ENCODE measurements around the gene CNTNAP5.

The CNTNAP5 gene

GRCh38 chr2:124039762-124040291 lies 14.7 kb downstream of the CNTNAP5 start:
- no peak for TF ChIP-seq POLR2A (IDR thresholded peaks at IDR 0.05; ENCODE audit: low read depth, low read length)
- FAIRE-seq, result no peak
- no peak for DNase-seq (ENCODE audit: insufficient read length, low spot score)

DNA sequence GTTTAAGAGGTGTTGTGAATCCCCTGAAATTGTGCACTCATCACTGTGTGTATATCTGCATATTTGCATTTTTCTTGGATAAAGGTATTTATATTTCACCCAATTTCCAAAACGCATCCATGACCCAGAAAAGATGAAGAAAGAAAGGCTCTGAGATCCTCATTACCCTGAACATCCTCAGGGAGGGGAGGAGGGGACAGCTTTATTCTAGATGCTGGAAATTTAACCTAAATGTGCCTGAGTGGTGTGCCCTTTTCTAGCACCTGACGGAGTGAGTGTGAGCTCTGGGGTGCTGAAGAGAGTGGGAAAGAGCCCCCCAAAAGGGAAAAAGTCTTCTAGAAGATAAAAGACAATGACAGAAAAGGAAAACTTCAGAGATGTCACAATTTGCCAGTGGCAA lies 20.8 kb downstream of the CNTNAP5 start:
- no peak for TF ChIP-seq POLR2A (IDR thresholded peaks at IDR 0.05; ENCODE audit: low read depth, low read length)
- FAIRE-seq (no peak), DNase-seq (ENCODE audit: insufficient read length, low spot score) (no peak)

DNA sequence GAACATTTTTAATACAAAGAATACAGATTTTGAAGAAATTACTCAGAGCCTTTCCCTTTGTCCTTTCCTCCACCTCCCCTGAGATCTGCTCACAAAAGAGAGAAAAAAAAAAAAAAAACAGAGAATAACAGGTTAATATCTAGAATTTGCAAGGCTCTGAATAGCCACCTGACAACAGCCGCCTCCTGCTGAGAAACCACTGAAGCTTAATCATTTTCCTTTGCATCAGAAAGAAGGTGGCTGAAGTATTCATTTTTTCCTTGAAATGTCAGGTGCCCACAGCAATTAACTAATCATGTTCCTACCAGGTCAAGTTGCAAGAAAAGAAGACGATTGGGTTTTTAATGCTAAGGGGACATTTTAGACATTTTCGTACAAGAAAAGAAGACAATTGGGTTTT lies 21.2 kb downstream of the CNTNAP5 start:
- DNase-seq (ENCODE audit: insufficient read length, low spot score), result no peak
- no peak for TF ChIP-seq POLR2A (IDR thresholded peaks at IDR 0.05; ENCODE audit: low read depth, low read length)
- FAIRE-seq, result no peak

GRCh38 chr2:124048102-124048501 lies 23.0 kb downstream of the CNTNAP5 start:
- DNase-seq (ENCODE audit: insufficient read length, low spot score) (no peak), FAIRE-seq (no peak)
- no peak for TF ChIP-seq POLR2A (IDR thresholded peaks at IDR 0.05; ENCODE audit: low read depth, low read length)

- DNase-seq (ENCODE audit: insufficient read length, low spot score) (no peak), FAIRE-seq (no peak)
- no peak for TF ChIP-seq POLR2A (IDR thresholded peaks at IDR 0.05; ENCODE audit: low read depth, low read length)
These were observed 23.6 kb downstream of the CNTNAP5 start for GRCh38 chr2:124048664-124049063.

DNA sequence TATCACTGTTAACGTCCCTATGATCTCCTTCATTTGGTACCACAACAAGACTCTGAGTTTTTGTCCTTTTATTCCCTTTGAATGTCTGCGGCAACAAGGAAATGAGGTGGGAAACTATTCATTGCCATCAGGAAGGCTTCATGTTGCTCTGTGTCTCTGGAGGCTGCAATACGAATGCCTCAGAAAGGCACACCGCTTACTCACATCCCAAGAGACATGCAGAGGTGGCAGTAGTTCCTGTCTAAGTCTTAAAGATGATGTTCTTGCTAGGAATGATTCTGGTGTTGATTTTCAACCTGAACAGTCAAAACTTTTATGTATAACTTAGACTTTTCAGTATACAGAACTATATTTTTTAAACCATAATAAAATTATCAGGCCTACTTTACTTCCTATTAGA lies 24.0 kb downstream of the CNTNAP5 start:
- FAIRE-seq (no peak), DNase-seq (ENCODE audit: insufficient read length, low spot score) (no peak)
- no peak for TF ChIP-seq POLR2A (IDR thresholded peaks at IDR 0.05; ENCODE audit: low read depth, low read length)

- no peak for DNase-seq (ENCODE audit: insufficient read length, low spot score)
- FAIRE-seq, result no peak
- TF ChIP-seq POLR2A (IDR thresholded peaks at IDR 0.05; ENCODE audit: low read depth, low read length), result no peak
These were observed 25.9 kb downstream of the CNTNAP5 start for GRCh38 chr2:124050833-124051497.

DNA sequence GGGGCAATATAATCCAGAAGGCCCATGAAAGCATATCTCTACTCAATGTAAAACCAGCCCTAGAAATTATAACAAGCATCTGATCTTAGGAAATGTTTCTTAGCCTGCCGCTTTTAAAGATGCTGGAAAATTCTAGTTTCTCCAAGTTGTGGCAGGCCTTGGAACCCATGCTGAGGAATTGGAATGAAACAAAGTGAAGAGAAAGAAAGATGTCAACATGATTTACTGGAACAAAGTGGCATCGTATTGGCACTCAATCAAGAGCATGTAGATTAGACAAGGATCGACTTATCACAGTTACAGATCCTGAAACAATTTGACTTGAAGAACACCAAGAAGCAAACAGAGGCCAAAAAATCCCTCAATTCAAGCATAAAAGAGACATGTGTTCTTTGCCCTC lies 28.7 kb downstream of the CNTNAP5 start:
- no peak for FAIRE-seq
- no peak for TF ChIP-seq POLR2A (IDR thresholded peaks at IDR 0.05; ENCODE audit: low read depth, low read length)

DNA sequence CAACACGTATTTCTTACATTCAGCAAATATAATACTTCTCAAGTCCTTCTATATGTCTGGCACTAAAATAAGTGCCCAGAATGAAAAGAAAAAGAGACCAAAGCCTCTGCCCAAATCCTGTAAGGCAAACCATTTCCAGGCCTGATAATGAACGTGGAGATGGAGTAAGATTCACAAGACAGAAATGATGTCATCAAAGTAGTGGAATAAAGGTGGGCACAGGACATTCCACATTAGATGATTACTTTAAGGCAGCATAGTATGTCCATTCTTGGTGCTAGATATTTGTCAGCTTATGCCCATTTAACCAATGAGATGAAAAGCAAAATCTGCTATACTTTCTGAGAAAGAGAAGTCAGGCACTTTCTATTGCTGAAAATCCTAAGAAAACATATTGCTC lies 38.5 kb downstream of the CNTNAP5 start:
- FAIRE-seq, result no peak
- DNase-seq (ENCODE audit: insufficient read length, low spot score), result no peak
- no peak for TF ChIP-seq POLR2A (IDR thresholded peaks at IDR 0.05; ENCODE audit: low read depth, low read length)

More for the DNA sequence above, 28.7 kb downstream of the CNTNAP5 start:
- no peak for DNase-seq (ENCODE audit: insufficient read length, low spot score)

DNA sequence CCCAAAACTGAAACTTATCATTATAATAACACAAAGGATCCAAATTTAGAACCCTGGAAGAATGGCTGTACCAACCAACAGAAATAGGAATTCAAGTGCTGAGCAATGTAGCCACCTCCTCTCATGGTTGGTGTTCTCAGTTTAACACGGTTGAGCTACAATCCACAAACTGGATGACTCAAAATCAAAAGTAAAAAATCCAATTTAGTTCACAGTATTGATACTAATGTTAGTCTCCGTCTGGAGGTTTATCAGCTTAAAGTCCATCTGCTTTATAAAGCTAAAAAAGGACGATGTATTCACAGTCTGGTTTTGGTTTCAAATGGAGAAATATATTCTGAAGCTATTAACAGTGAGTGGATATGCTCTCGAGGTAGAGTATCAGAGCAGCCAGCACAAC lies 40.5 kb downstream of the CNTNAP5 start:
- no peak for FAIRE-seq

GRCh38 chr2:124066776-124067175 lies 41.7 kb downstream of the CNTNAP5 start:
- TF ChIP-seq POLR2A (IDR thresholded peaks at IDR 0.05; ENCODE audit: low read depth, low read length), result no peak
- FAIRE-seq (no peak), DNase-seq (ENCODE audit: insufficient read length, low spot score) (no peak)

More for the DNA sequence above, 40.5 kb downstream of the CNTNAP5 start:
- TF ChIP-seq POLR2A (IDR thresholded peaks at IDR 0.05; ENCODE audit: low read depth, low read length), result no peak
- DNase-seq (ENCODE audit: insufficient read length, low spot score), result no peak

- FAIRE-seq, result no peak
- no peak for DNase-seq (ENCODE audit: insufficient read length, low spot score)
- TF ChIP-seq POLR2A (IDR thresholded peaks at IDR 0.05; ENCODE audit: low read depth, low read length), result no peak
These were observed 54.0 kb downstream of the CNTNAP5 start for GRCh38 chr2:124079045-124079444.

- no peak for DNase-seq (ENCODE audit: insufficient read length, low spot score)
- no peak for FAIRE-seq
- TF ChIP-seq POLR2A (IDR thresholded peaks at IDR 0.05; ENCODE audit: low read depth, low read length), result no peak
These were observed 55.4 kb downstream of the CNTNAP5 start for GRCh38 chr2:124080281-124081153.

GRCh38 chr2:124081154-124081716 lies 56.1 kb downstream of the CNTNAP5 start:
- no peak for TF ChIP-seq POLR2A (IDR thresholded peaks at IDR 0.05; ENCODE audit: low read depth, low read length)
- FAIRE-seq (no peak), DNase-seq (ENCODE audit: insufficient read length, low spot score) (no peak)
